K562 (cell line): ENCODE results near the gene CMTR2. TPM values are rescaled to one million over a fixed set of nuclear protein-coding genes. Genes with fewer than 3 reads are reported as not detected.

Experiments used
- ARID3A ChIP-seq: IDR thresholded peaks from 2 replicates; pipeline ENCODE4 v1.6.1; 2012; ENCODE audit warnings: low read depth, low read length, improper control_type of control experiment, borderline replicate concordance
- BACH1 ChIP-seq: fragments of 200-800 bp; sonication (Bioruptor generic); IDR thresholded peaks from 2 replicates; pipeline ENCODE4 v1.6.1; 2016; ENCODE audit warnings: missing genetic modification characterization, missing compliant biosample characterization
- E2F1 ChIP-seq: sonication (generic); formaldehyde crosslinking; IDR thresholded peaks from 2 replicates; pipeline ENCODE4 v1.8.1; 2023; ENCODE audit warnings: mild to moderate bottlenecking, missing genetic modification reagents, moderate library complexity
- GABPA ChIP-seq: fragments of 200-800 bp; sonication (Bioruptor generic); conservative IDR thresholded peaks from 2 replicates; pipeline ENCODE4 v1.6.1; 2016; ENCODE audit warnings: low read depth, missing genetic modification characterization, missing compliant biosample characterization
- MXI1 ChIP-seq: IDR thresholded peaks from 2 replicates; pipeline ENCODE4 v1.6.1; 2011; ENCODE audit warnings: low read depth, mild to moderate bottlenecking, improper control_type of control experiment, low read length
- REST ChIP-seq, 2 experiments: fragments of 450-650 bp; formaldehyde crosslinking in 1 of 2; IDR thresholded peaks; 2 replicates each; pipeline versions ENCODE4 v1.4.0 to v1.6.1; 2014 to 2020; ENCODE audit warnings: mild to moderate bottlenecking in 2 of 2, borderline replicate concordance in 1 of 2, low read depth in 1 of 2
- SNAPC5 ChIP-seq: fragments of 250-450 bp; sonication (Bioruptor Pico); IDR thresholded peaks from 2 replicates; pipeline ENCODE4 v1.8.0; 2021; ENCODE audit warnings: moderate library complexity, mild to moderate bottlenecking, inconsistent platforms
- ZNF444 ChIP-seq: fragments of 250-450 bp; sonication (Bioruptor Pico); IDR thresholded peaks from 2 replicates; pipeline ENCODE4 v1.4.0; 2020; ENCODE audit warnings: mild to moderate bottlenecking, moderate library complexity
- ZNF512 ChIP-seq: IDR thresholded peaks from 2 replicates; pipeline ENCODE4 v1.6.1; 2016; ENCODE audit warnings: missing genetic modification characterization, missing compliant biosample characterization
- ZNF766 ChIP-seq: fragments of 200-800 bp; sonication (Bioruptor generic); conservative IDR thresholded peaks from 2 replicates; pipeline ENCODE4 v1.6.1; 2016; ENCODE audit warnings: missing genetic modification characterization, missing compliant biosample characterization
- polyA plus RNA-seq, 8 experiments: library from polyadenylated mRNA; depleted of rRNA in 4 of 8; stranded (reverse) in 5 of 8; unstranded in 3 of 8; fragments of >200 nt; fragmentation: Nextera tagmentation in 2 of 8; fragmentation: Illumina TruSeq in 1 of 8; extraction: Ambion mirVana in 2 of 8; extraction: Trizol in 1 of 8; gene quantifications; 2 replicates each; pipeline versions ENCODE4 v1.2.1 to v1.2.3, GENCODE V29; 2011 to 2014; ENCODE audit warnings: inconsistent platforms in 1 of 8, missing spikeins in 1 of 8
- total RNA-seq, 7 experiments: library from RNA; depleted of rRNA in 6 of 7; stranded (reverse); fragments of >200 nt in 6 of 7; fragmentation: Illumina TruSeq in 2 of 7; extraction: Trizol in 2 of 7; gene quantifications; 2 replicates each; pipeline versions ENCODE4 v1.2.1 to v1.2.3, GENCODE V29; 2011 to 2021; ENCODE audit warnings: low replicate concordance in 1 of 7
- TF ChIP-seq, protein P1 (sequence below): fragments of 450-650 bp; IDR thresholded peaks from 2 replicates; pipeline ENCODE4 v1.6.1; 2016

The CMTR2 gene
- total and polyA plus RNA-seq, 9 of the 15 experiments (the other 6 are each of a cell fraction or from before 2014, with no cell fraction given), result 4.6 to 24.8 (median 12.7) TPM

DNA sequence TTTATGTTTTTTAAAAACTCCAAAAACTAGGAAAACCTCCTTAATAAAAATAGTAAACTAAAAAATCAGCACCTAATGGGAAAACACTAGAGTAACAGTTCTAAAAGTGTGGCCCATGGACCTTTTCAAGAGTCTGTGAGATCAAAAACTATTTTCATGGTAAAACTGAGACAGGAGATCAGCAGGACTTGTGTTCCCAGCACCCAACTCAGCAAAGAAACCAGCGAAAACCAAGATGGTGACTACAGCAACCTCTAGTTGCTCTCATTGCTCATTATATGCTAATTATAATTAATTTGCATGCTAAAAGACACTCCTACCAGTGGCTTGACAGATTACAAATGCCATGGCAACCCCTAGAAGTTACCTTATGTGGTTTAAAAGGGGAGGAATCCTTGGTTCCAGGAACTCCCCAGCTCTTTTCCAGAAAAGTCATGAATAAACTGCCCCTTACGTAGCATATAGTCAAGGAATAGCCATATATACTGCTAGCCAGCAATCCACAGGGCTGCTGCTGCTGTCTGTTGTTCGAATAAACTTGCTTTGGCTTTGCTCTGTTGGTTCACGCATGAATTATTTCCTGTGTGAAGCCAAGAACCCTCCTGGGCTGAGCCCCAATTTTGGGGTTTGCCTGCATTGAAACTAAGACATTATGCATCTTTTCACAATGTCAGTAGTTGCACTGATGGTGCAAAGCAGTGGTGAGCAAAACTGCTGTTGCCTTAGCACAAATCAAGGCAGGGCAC, 12.4 kb downstream of the CMTR2 start (continued):
- peak; percentile 22; the same call in 1 of the 2 replicates for TF ChIP-seq BACH1
- TF ChIP-seq ARID3A, result peak; percentile 57; the same call in 1 of the 2 replicates
- TF ChIP-seq SNAPC5 (CRISPR knock-in tag), result no peak
- no peak for TF ChIP-seq REST (IDR thresholded peaks at IDR 0.05; ENCODE audit: borderline replicate concordance)
- TF ChIP-seq REST (CRISPR knock-in tag; IDR thresholded peaks at IDR 0.05; ENCODE audit: low read depth), result no peak
- TF ChIP-seq GABPA, result 0 out of 2 replicates have a peak, but pooled peaks have one; percentile 18
- no peak for TF ChIP-seq ZNF444 (CRISPR knock-in tag)
- TF ChIP-seq ZNF766, result peak; percentile 90
- TF ChIP-seq MXI1, result 0 out of 2 replicates have a peak, but pooled peaks have one; percentile 61
- TF ChIP-seq, protein P1, sequence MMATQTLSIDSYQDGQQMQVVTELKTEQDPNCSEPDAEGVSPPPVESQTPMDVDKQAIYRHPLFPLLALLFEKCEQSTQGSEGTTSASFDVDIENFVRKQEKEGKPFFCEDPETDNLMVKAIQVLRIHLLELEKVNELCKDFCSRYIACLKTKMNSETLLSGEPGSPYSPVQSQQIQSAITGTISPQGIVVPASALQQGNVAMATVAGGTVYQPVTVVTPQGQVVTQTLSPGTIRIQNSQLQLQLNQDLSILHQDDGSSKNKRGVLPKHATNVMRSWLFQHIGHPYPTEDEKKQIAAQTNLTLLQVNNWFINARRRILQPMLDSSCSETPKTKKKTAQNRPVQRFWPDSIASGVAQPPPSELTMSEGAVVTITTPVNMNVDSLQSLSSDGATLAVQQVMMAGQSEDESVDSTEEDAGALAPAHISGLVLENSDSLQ, result peak; percentile 85
- peak; percentile 65; the same call in 1 of the 2 replicates for TF ChIP-seq ZNF512
- no peak for TF ChIP-seq E2F1 (CRISPR knock-in tag)
